GM21576 (cell line): ENCODE results near the gene SLC10A2.

Experiments used
- ATAC-seq: cut with Tn5 transposase; IDR thresholded peaks from one replicate; pipeline ENCODE4 v1.9.1; 2021; ENCODE audit warnings: mild to moderate bottlenecking, moderate library complexity; ENCODE audit not compliant: unreplicated experiment

SLC10A2 gene

GRCh38 chr13:103055166-103055565 is 11.1 kb downstream of the SLC10A2 start:
- no peak for ATAC-seq

DNA sequence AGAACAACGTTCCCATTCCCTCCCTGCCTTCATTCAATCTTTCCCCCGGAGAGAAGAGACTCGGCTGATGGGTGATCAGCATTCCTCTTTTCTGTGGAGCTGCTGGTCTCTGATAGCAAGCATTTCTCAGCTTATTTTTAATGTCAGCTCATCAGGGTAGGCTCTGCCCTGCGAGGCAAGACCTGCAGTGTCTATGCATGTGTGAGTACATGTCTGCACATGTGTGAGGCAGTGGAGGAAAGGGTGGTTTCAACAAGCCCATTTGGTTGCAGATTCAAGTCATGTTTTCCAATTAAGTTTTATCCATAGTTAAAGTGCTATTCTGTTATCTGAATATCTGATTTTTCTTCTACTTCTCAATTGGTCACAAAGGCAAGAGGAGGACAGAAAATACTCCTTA is 19.5 kb downstream of the SLC10A2 start:
- no peak for ATAC-seq

GRCh38 chr13:103044056-103044455 is 22.2 kb downstream of the SLC10A2 start:
- no peak for ATAC-seq

GRCh38 chr13:103040006-103040405 is 26.2 kb downstream of the SLC10A2 start:
- no peak for ATAC-seq

DNA sequence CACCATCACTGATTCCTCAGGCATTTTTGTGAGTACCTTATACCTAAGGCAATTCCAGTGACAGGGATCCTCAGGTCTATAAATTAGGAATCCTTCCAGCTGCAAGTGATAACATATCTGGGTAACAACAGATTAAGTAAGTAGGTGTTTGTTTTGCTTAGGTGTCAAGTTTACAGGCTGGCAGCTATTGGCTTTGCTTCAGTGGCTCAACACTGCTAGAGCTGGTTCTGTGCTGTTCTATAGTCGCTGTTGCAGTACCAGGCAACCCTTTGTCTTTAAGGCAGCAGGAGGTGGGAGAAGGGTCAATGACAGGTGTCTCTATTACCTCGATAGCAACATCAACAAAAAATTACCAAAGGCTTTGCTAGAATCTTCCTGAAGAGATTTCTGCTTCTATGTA is 27.0 kb downstream of the SLC10A2 start:
- ATAC-seq: no peak

DNA sequence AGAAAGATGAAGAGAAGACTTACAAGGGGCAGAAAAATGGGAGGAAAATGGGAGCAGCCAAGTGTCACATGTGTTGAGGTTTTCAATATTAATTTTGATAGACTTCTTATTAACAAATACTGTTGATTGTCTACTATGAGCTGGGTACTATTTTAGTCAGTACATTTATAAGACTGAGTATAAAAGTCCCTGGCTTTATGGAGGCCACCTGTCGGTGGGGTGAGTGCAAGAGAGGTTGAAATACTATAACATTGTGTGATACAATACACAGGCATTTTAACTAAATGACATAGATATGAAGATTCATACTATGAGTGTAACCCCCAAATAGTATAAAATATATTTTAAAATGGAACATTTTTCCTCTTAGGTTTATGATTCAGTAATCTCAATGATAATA is 29.9 kb downstream of the SLC10A2 start:
- ATAC-seq: no peak

DNA sequence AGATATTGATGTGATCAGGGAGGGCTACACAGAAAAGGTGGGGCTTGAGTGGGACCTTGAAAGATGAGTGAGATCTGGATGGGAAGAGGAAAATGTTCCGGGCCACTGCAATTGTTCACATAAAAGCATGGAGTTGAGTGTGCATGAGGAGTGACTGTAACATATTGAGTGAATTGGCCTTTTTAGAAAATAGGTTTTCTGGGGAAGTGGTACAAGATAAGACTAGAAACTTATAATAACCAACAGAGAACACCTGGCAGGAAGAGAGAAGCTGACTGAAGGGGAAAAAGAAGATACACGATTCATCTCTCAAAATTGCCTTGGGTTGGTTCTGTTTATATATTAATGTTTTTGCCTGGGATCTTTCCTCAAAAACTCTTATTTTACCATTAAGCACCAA is 32.2 kb downstream of the SLC10A2 start:
- no peak for ATAC-seq

DNA sequence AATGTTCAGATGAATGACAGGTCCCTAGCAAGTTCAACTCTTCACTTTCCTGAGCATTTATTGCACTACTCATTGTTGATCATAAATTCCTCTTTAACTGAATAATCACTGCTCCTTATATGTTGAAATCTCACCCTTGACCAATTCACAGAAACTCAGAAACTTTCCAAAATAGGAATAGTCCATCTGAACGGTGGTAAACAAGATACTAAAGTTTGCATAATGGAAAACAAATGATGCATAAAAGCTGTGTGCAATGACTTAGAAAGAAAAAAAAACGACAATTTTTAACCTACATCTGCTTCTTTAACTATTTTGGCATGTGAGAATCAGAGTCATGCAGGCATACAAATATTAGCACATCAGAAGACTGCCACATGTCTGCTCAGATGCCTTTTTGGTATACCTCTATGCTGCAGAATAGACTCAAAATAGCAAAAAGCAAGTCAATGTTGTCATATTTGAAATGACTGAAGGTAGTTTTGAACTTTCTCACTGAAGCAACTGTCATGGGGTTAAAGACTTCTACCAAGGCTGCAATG is 34.8 kb downstream of the SLC10A2 start:
- peak; percentile 90 for ATAC-seq

DNA sequence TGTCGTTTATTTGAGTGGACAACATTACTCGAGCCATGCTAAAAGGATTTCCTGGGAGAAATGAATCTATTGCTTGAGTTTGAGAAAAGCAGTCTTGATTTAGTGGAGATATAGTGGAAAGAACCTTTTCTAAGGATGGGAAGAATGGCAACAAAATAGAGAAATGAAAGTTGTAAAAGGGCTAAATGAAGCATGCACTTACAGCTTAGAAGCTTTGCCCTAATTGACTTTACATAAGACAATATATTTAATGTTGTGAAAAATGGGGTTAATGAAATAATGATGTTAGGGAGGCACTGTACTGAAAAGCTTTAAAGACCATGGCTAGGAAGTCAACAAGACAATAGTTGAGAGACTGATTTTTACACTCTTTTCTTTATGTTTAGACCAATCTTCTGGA is 35.4 kb downstream of the SLC10A2 start:
- ATAC-seq: no peak

- no peak for ATAC-seq
These were observed 36.4 kb downstream of the SLC10A2 start for GRCh38 chr13:103029798-103030197.

GRCh38 chr13:103022336-103022735 is 43.9 kb downstream of the SLC10A2 start:
- ATAC-seq: no peak

- no peak for ATAC-seq
These were observed 47.7 kb downstream of the SLC10A2 start for GRCh38 chr13:103018556-103018955.

DNA sequence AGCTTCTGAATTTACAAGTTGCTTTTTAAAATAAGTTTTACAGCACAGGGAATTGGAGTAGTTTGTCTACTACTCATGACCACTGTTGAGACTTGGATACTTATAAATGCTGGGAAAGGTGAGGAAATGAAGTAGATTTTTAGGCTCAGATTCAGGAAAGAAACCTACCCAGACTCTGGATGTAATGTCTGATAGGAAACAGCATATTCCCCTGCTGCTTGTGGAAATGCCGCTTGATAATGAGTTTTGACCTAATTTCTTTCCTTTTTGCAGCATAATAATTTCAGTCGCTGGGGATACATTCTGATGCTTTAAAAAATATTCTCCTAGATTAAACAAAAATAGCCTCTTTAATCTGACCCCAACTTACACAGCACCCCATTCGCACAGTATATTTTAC is 53.6 kb downstream of the SLC10A2 start:
- ATAC-seq: no peak

DNA sequence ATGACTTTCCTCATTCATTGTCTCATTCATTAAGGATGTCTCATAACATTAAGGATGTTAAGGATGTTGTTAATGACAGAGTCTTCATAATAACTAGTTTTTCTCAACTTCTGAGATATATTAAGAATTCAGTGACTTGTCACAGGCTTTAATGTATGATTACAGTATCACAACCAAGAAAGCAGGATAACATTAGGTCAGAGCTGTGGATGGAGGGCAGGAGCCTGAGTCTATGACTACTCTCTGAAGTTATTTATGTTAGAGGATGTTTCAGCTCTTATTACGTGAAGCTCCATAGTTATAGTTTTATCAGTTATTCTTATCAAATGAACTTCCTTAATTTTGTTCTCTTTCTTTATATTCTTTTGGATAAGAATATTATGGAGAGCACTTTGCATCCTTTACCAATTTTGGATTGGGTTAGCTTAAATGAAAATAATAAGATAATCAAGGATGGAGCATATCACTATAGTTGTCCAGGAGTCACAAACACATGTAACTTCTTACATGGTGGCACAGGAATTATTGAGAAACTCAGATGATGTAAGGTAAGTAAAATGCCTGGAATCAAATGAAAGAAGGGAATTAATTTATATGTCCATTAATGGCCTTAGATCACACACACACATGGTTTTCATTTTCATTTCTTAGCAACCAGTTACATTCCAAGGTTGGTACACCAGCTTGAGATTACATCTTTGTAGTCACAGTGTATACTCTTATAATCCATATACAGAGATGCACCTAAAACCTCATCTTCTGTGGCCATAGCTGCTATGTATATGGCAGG is 57.0 kb downstream of the SLC10A2 start:
- ATAC-seq: no peak

GRCh38 chr13:103007427-103007762 is 58.8 kb downstream of the SLC10A2 start:
- peak; percentile 34 for ATAC-seq

GRCh38 chr13:103006641-103007426 is 59.4 kb downstream of the SLC10A2 start:
- ATAC-seq: peak; percentile 93

DNA sequence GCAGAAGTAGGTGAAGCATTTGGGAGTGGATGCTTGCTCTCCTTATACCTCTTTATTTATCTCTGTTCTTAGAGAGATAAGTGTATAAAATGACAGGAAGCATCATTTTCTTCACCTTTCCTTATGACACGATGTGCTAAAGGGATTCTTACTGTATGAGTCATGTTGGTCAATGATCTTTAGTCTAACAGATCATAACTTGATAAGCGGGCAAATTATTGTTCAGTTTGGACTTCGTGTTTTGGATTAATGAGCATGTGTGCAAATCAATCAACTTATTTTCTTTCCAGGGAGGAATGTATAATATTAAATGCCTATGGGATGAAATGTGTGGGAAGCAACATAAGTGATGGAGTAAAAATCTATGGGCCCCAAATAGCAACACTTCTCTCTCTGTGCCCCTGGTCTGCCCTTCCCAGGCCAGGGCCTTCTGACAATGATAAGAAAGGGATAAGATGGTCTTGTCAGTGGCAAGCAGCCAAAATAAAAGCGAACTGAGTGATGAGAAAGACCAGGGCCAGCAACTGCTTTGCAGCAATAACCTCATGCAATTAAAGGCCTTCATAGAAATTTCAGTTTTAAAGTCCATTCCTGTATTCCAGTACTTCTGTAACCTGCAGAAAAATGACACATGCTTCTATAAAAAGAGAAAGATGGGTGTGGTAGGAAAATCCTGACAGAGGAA is 61.4 kb downstream of the SLC10A2 start:
- no peak for ATAC-seq

DNA sequence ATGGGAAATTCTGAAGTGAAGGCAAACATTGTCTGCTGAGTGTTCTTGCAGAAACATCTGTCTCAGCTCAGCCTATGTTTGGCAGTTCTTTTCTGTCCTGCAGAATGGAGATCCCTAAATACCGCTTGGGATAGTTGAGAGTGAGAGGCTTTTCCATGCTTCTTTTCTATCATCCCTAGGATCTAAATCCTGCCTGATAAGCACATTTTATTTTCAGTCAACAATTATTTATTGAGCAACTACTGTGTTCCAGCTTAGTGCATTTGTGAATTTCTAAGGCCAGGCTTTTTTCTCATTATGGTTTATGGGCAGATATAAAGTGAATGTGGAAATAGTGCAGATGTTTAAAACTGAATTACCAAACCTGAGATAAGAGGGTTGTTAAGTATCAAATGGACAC is 62.6 kb downstream of the SLC10A2 start:
- no peak for ATAC-seq

GRCh38 chr13:103002279-103002678 is 63.9 kb downstream of the SLC10A2 start:
- no peak for ATAC-seq

GRCh38 chr13:103000157-103000556 is 66.1 kb downstream of the SLC10A2 start:
- ATAC-seq: no peak

- ATAC-seq: no peak
These were observed 66.7 kb downstream of the SLC10A2 start for GRCh38 chr13:102999499-102999898.
